ELF-1 (cell line): ENCODE measurements around the gene RABIF.
"Not testable (repeated sequence)": the region's sequence is repeated elsewhere in the genome, so short reads cannot be mapped to it uniquely, and the experiment has no call there.

Source experiments
- DNase-seq: peaks from one replicate; pipeline ENCODE4 v3.0.0-alpha.2; 2016; ENCODE audit warnings: low read depth, low spot score

The RABIF gene

GRCh38 chr1:202834771-202835547 is 54.0 kb downstream of the RABIF start:
- no peak for DNase-seq

DNA sequence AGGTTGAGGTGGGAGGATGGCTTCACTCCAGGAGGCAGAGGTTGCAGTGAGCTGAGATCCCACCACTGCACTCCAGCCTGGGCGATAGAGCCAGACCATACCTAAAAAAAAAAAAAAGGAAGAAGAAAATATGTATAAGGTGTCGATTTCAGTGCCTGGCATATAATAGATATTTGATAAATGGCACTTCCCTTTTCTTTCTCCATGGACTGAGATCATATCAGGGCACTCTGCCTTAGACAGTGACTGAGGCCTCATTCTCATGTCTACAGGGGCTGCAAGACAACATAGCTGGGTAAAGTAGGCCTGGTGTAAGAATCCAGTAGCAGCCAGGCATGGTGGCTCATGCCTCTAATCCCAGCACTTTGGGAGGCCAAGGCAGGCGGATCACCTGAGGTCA is 57.0 kb downstream of the RABIF start:
- DNase-seq: no peak

GRCh38 chr1:202829223-202829622 is 59.7 kb downstream of the RABIF start:
- not testable (repeated sequence) for DNase-seq
